Fibroblast of skin of back (primary cell): ENCODE results near the gene SLC9C1.

ENCODE experiments used
- DNase-seq: peaks from one replicate; pipeline ENCODE4 v3.0.0-alpha.2; 2013

Gene SLC9C1

GRCh38 chr3:112306825-112307224, 12.8 kb upstream of the SLC9C1 start:
- DNase-seq = no peak

DNA sequence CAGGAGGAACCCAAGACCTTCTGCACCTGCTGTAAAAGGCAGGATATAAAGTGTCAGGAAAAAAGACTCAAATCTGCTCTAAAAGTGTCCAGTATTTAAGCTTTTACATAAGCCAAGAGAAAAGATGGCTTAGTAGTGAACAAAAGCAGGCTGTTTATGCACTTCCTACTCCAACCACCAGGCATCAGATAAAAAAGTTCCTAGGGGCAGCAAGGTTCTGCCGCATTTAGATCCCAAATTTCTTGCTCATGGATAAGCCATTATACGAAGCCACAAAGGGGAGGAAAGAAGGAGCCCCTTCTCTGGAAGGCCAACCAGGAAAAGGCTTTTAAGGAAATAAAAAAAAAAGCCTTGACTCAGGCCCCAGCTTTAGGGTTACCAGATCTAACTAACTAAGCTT, 10.6 kb upstream of the SLC9C1 start:
- no peak for DNase-seq

DNA sequence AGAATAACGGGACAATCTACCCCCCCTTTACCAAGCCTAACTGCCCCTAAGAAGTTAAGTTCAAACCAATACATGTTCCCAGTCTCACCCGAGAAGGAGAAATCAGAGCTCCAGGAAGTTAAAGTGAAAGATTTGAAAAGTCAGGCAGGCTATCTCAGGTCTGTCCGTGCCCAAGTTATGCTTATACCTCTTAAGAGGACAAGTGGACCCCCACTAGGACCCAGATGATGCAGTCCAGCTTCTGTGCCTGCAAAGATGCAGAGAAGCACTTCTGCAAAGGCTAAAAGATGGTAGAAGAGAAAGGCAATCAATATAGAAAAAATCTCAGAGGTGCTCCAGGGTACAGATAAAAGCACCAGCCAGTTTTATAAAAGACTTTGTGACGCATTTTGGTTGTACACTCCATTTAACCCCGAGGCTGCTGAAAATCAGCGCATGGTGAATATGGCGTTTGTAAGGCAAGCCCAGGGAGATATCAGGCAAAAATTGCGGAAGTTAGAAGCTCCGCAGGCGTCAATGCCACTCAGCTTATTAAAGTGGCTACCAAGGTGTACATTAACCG, 9.8 kb upstream of the SLC9C1 start:
- peak; percentile 13 for DNase-seq

DNA sequence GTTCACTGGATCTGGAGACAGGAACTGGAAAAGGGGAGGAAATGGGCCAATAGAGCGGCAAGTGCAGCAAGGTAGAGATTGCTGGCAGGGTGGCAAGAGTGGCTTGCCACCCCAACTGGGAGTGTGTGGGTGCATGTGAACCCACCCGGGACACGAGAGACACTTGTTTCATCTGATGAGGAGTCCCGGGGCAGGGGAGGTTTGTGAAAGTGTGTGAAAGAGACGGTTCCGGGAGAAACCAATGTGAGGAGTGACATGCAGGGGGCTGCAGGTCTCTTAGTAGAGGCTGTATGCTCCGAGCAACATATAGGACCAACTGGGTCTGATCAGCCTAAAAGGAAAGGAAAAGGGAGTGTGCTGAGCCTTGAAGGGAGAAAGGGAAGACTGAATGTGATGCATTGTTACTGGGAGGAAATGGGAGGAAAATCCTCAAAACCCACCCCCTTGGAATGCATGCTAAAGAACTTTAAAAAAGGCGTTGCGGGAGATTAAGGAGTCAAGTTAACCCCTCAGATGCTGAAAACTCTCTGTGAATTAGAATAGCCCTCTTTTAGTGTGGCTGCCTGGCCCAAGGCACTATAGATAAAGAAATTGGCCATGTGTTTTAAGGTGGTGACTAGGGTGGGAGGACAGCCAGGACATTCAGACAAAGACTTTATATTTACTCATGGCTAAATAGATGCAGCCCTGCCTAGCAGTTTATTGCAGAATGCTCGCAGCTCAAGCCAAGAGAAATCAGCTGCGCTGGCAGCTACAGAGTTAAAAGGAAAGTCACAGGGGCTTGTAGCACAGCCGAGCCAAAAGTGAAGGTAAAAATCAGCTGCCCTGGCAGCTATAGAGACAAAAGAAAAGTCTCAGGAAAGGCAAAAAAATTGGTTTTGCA, 9.1 kb upstream of the SLC9C1 start:
- no peak for DNase-seq

- no peak for DNase-seq
Measured at GRCh38 chr3:112302150-112302830, 8.3 kb upstream of the SLC9C1 start.

GRCh38 chr3:112298781-112299180, 4.8 kb upstream of the SLC9C1 start:
- no peak for DNase-seq

DNA sequence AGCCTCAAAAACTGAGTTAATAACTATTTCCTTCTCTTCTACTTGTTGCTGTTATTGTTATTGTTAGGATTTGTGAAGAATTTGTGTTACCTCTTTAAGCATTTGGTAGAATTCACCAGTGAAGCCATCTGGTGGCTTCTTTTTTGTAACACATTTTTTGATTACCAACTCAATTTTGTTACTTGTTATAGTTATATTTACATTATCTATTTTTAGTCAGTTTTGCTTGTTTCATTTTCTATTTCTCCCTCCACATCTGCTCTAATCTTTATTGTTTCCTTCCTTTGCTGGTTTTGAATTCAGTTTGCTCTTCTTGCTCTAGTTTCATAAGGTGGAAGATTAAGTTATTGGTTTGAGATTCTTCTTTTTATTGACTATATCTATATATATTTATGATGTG, 3.7 kb upstream of the SLC9C1 start:
- no peak for DNase-seq

GRCh38 chr3:112289011-112289410, 5.0 kb downstream of the SLC9C1 start:
- DNase-seq = no peak

DNA sequence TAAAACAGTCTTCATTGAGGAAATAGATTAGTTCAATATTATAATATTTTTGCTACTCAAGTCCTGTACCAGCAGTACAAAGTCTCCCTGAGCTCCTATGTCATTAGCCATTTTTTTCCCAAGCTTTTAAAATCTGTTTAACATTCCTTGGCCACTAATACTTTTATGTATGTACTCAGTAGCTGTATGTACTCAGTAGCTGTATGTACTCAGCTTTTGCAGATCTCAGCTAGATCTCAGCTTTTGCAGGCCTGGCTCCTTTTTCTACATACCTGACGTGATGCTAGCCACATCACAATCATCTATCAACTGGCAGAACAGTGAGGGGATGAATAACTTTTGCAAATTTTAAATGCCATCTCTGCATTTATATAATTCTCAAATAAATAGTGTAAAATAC, 13.8 kb downstream of the SLC9C1 start:
- DNase-seq = no peak

DNA sequence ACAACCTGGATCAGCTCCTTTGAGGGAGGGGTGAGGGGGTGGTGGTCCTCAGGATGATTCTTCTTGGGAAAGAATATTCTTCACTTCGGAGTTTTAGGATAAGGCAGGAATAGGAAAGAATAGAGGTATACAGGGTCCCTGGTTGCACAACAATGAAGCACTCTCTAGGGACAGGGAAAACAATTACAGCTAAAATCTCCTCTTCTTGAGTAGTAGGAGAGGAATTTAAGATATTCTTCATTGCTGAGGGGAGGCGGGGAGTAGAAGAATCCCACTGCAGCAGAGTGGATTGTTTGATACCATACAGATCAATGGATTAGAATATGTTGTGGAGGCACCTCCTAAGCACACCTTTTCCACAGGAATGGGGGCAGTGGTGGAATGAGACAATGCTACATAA, 20.5 kb downstream of the SLC9C1 start:
- no peak for DNase-seq

- DNase-seq = no peak
Measured at GRCh38 chr3:112261742-112262141, 32.3 kb downstream of the SLC9C1 start.

- no peak for DNase-seq
Measured at GRCh38 chr3:112260563-112260962, 33.5 kb downstream of the SLC9C1 start.

- DNase-seq = no peak
Measured at GRCh38 chr3:112253301-112253971, 40.6 kb downstream of the SLC9C1 start.

DNA sequence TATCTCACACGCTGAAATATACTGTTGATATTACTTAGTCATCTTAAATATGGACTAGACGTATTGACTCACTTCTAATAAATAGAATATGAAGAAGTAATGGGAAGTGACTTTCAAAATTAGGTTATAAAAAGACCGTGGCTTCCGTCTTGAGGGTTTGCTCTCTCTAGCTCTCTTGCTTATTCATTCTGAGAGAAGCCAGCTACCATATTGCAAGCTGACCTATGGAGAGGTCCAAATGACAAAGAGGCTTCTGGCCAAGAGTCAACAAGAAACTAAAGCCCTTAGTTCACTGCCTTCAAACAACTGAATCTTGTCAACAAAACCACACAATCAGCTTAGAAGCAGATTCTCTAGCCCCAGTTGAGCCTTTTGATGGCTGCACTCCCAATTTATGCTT, 46.1 kb downstream of the SLC9C1 start:
- no peak for DNase-seq

DNA sequence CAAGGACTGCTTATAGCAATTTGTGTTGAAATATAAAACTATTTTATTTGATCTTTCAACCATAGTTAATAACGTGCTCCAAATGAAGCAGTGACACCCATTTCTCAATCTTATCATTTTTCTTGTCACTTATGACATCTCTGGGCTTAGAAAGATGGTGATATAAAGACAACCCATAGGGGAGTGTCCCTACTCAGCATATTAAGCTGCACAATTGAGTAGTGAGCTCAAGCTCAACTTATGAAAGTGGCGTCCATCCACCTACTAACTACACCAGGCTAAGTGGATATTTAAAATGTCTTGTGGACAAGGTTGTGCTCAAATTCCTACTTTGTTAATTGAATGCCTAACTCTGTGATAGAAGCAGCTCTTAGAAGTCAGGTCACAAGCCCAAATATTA, 46.7 kb downstream of the SLC9C1 start:
- DNase-seq = no peak

DNA sequence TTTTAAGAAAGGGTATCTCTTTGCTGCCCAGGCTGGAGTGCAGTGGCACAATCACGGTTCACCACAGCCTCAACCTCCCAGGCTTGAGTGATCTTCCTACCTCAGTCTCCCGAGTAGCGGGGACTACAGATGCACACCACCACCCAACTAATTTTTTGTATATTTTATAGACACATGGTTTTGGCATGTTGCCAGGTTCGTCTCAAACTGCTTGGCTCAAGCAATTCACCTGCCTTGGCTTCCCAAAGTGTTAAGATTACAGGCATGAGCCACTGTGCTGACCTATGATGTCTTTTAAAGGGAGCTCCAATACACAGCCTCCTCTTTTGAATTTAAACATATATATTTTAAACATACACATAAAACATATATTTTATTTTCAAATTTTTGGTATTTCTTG, 60.9 kb downstream of the SLC9C1 start:
- no peak for DNase-seq

- DNase-seq = no peak
Measured at GRCh38 chr3:112231727-112232126, 62.3 kb downstream of the SLC9C1 start.

GRCh38 chr3:112230033-112230432, 64.0 kb downstream of the SLC9C1 start:
- no peak for DNase-seq

DNA sequence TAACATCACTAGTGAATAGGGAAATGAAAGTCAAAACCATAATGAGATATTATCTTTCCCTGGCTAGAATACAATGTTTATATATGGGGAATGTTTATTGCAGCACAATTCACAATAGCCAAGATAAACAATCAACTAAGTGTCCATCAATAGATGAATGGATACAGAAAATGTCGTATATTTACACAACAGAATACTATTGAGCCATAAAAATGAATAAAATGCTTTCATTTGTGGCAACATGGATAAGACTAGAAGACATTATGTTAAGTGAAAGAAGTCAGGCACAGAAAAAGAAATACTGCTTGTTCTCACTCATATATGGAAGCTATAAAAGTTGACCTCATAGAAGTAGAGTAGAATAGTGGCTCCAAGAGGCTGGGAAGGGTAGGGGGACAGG, 65.2 kb downstream of the SLC9C1 start:
- no peak for DNase-seq

DNA sequence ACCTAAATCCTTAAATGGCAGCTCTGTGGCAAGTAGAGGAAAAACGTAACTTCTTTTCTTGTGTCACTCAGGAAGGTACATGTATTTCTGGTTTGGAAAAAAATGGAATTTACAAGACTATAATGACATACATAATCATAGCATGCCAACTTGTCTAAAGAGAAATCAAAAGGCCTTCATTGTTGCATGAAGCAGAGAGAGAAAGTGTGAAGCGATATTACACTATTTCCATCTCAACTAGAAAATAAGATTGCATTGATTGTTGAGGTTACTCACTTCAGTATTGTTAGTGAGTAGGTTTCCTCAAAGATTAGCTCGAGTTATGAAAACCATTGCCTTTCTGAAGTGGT, 93.7 kb downstream of the SLC9C1 start:
- no peak for DNase-seq

- DNase-seq = no peak
Measured at GRCh38 chr3:112199622-112200316, 94.2 kb downstream of the SLC9C1 start.

DNA sequence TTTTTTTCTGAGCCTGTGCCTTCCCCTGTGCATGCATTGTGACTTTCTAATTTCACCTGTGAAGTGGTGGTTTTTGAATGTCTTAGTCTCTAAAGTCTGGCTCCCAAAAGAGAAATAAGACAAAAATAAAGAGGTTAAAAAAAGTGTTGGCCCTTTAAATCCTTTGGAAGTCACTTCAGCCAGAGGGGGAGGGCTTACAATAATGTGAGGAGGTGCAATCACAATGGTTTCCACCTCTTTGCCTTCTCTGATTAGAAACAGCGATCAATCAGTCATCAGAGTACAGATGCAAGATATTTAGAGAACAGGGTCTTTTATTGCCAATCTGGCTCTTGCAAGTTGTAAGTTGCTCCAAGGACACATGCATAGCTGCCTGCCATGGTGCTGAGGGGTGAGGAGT, 96.9 kb downstream of the SLC9C1 start:
- DNase-seq = no peak

GRCh38 chr3:112187300-112187699, 106.7 kb downstream of the SLC9C1 start:
- DNase-seq = no peak
